ENCODE results near the gene ALPK3.

Gene ALPK3

GRCh38 chr15:84922530-84922929 is 105.4 kb downstream of the ALPK3 start:
- no peak overlapping the region for H3K4me2 ChIP-seq (ENCODE audit: low read length)

More at GRCh38 chr15:84922530-84922929, 105.4 kb downstream of the ALPK3 start:
- Histone ChIP-seq H3F3A (ENCODE audit: control insufficient read depth, insufficient read depth) (no peaks in the 10 kb centered on the region), H3K27me3 (ENCODE audit: control insufficient read depth, low read length) (peaks cover 9% of the 10 kb centered on the region), H3K4me3 (ENCODE audit: low read length) (no peak overlapping the region), H3K79me2 (ENCODE audit: control insufficient read depth, low read length) (no peaks in the 10 kb centered on the region), H4K20me1 (ENCODE audit: control insufficient read depth, insufficient read depth, low read depth, low read length) (no peaks in the 10 kb centered on the region), H3K9me2 (replicated peaks; ENCODE audit: control insufficient read depth, low read length) (no peaks in the 10 kb centered on the region), H3K9me3 (ENCODE audit: control insufficient read depth, insufficient read depth, low read length) (no peaks in the 10 kb centered on the region), H3K27ac (ENCODE audit: low read depth, low read length) (no peak overlapping the region), H3K36me3 (ENCODE audit: control insufficient read depth, low read length) (no peaks in the 10 kb centered on the region), H3K4me1 (ENCODE audit: control insufficient read depth, low read length) (no peaks in the 10 kb centered on the region)
- no peak for TF ChIP-seq EZH2phosphoT487 (IDR thresholded peaks at IDR 0.05; ENCODE audit: borderline replicate concordance, low read length)
- TF ChIP-seq, protein P1, sequence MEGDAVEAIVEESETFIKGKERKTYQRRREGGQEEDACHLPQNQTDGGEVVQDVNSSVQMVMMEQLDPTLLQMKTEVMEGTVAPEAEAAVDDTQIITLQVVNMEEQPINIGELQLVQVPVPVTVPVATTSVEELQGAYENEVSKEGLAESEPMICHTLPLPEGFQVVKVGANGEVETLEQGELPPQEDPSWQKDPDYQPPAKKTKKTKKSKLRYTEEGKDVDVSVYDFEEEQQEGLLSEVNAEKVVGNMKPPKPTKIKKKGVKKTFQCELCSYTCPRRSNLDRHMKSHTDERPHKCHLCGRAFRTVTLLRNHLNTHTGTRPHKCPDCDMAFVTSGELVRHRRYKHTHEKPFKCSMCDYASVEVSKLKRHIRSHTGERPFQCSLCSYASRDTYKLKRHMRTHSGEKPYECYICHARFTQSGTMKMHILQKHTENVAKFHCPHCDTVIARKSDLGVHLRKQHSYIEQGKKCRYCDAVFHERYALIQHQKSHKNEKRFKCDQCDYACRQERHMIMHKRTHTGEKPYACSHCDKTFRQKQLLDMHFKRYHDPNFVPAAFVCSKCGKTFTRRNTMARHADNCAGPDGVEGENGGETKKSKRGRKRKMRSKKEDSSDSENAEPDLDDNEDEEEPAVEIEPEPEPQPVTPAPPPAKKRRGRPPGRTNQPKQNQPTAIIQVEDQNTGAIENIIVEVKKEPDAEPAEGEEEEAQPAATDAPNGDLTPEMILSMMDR (IDR thresholded peaks at IDR 0.05; ENCODE audit: low read depth, low read length, poor library complexity, severe bottlenecking): no peak
